ENCODE results near the gene SRM. TPM values are rescaled to one million over a fixed set of nuclear protein-coding genes. Genes with fewer than 3 reads are reported as not detected.

The SRM gene
- total and polyA plus RNA-seq, 2 of the 4 experiments (the other 2 are of a cell fraction): 23.1 to 160 TPM

- no TSS peak for BruUV-seq (replicated peaks)
- no peak for ATAC-seq (ENCODE audit: low read depth)
These were observed 20.3 kb downstream of the SRM start for GRCh38 chr1:11039351-11040104.

More at GRCh38 chr1:11039351-11040104, 20.3 kb downstream of the SRM start:
- ChIA-PET CTCF (no interaction called here), POLR2A (ENCODE audit: unreplicated experiment) (no interaction called here)
- dilution Hi-C loops (cut with HindIII; ENCODE audit: low sequenced_read_pairs, unreplicated experiment): no loop called here
- no peaks in the 10 kb centered on the region for H4K20me1 ChIP-seq (ENCODE audit: insufficient read depth, low read length)
- WGBS, 2 experiments (ENCODE audit: extremely low coverage in 2 of 2, insufficient read length in 1 of 2): 38% methylated on average over 2 of the region's 2 CpGs; no CpG with 5 or more reads in 1 of the 2 experiments
- H3K9ac ChIP-seq (ENCODE audit: low read depth, low read length): no peak overlapping the region
- no peaks in the 10 kb centered on the region for H3K36me3 ChIP-seq (ENCODE audit: control insufficient read depth, insufficient read depth, low read length)
- no peak overlapping the region for H2BK120ac ChIP-seq (ENCODE audit: low read depth, low read length)
- no peak overlapping the region for H3K14ac ChIP-seq (replicated peaks; ENCODE audit: low read depth, low read length)
- H3K4me3 ChIP-seq (ENCODE audit: insufficient read depth, low read depth, low read length): no peak overlapping the region
- H3K4ac ChIP-seq (ENCODE audit: low read depth, low read length): no peak overlapping the region
- H2BK15ac ChIP-seq (ENCODE audit: low read depth, low read length): no peak overlapping the region
- no peak overlapping the region for H3K18ac ChIP-seq (ENCODE audit: low read depth, low read length)
- no peak for DNase-seq
- intact Hi-C loops (cut with micrococcal nuclease): loop anchor here (5.0 kb wide), 2 partner anchors 678 to 853 kb away; no protein-coding TSS in a partner anchor
- H2BK5ac ChIP-seq (ENCODE audit: low read depth, low read length, poor library complexity, severe bottlenecking): peak overlapping the region; percentile 33
- no peak overlapping the region for H2AK9ac ChIP-seq (replicated peaks; ENCODE audit: low read depth, low read length, poor library complexity)
- H2BK20ac ChIP-seq (ENCODE audit: low read depth, low read length): no peak overlapping the region
- H3K4me2 ChIP-seq (ENCODE audit: low read depth, low read length): no peak overlapping the region
- no peak overlapping the region for H4K8ac ChIP-seq (ENCODE audit: low read depth in 2 of 2, low read length in 2 of 2)
- no peaks in the 10 kb centered on the region for H3K9me1 ChIP-seq (ENCODE audit: insufficient read depth, low read length)
- no peak overlapping the region for H2AK5ac ChIP-seq (ENCODE audit: low read depth, low read length)
- H3K56ac ChIP-seq (ENCODE audit: extremely low read depth, insufficient read depth, low read length): no peak overlapping the region
- peaks cover 6% of the 10 kb centered on the region for H3K27me3 ChIP-seq (ENCODE audit: control insufficient read depth, insufficient read depth, low read length)
- H3K27ac ChIP-seq (ENCODE audit: insufficient read depth, low read length): no peak overlapping the region
- TF ChIP-seq CEBPB (IDR thresholded peaks at IDR 0.05; ENCODE audit: low read depth, low read length) (no peak), FOS (IDR thresholded peaks at IDR 0.05; ENCODE audit: low read depth, low read length) (no peak), MXI1 (IDR thresholded peaks at IDR 0.05; ENCODE audit: borderline replicate concordance, low read depth, low read length) (no peak), BHLHE40 (IDR thresholded peaks at IDR 0.05; ENCODE audit: low read depth, low read length) (no peak), USF2 (IDR thresholded peaks at IDR 0.05; ENCODE audit: low read depth, low read length) (no peak), RFX5 (IDR thresholded peaks at IDR 0.05; ENCODE audit: low read depth, low read length) (no peak), MAFK (IDR thresholded peaks at IDR 0.05; ENCODE audit: low read depth, low read length) (no peak), RCOR1 (IDR thresholded peaks at IDR 0.05; ENCODE audit: insufficient replicate concordance, low read length) (no peak), NFE2L2 (IDR thresholded peaks at IDR 0.05; ENCODE audit: low read depth, low read length) (no peak), CTCF (conservative IDR thresholded peaks at IDR 0.05; ENCODE audit: low read depth, low read length) (no peak), SMC3 (IDR thresholded peaks at IDR 0.05; ENCODE audit: low read depth, low read length) (no peak), MAZ (IDR thresholded peaks at IDR 0.05; ENCODE audit: borderline replicate concordance, low read depth, low read length) (no peak), CHD1 (IDR thresholded peaks at IDR 0.05; ENCODE audit: low read depth, low read length) (no peak), RAD21 (IDR thresholded peaks at IDR 0.05; ENCODE audit: low read length) (no peak), ELK1 (IDR thresholded peaks at IDR 0.05; ENCODE audit: borderline replicate concordance, low read depth, low read length) (no peak), POLR2A (IDR thresholded peaks at IDR 0.05; ENCODE audit: low read depth, low read length) (no peak)
- no peaks in the 10 kb centered on the region for H3K9me3 ChIP-seq (ENCODE audit: control insufficient read depth, insufficient read depth, low read length)
- no peaks in the 10 kb centered on the region for H3K4me1 ChIP-seq (ENCODE audit: control insufficient read depth, insufficient read depth, low read length)
- H3K79me1 ChIP-seq (ENCODE audit: low read depth in 1 of 2, low read length in 2 of 2): no peaks in the 10 kb centered on the region
- in situ Hi-C loops (cut with MboI; ENCODE audit: low sequenced_read_pairs): loop anchor here (10.0 kb wide), 1 partner anchor 605 kb away; no protein-coding TSS in a partner anchor
- no peak overlapping the region for H2AFZ ChIP-seq (replicated peaks; ENCODE audit: low read length, poor library complexity)
- H3K23ac ChIP-seq (ENCODE audit: low read depth, low read length): no peak overlapping the region
- H4K91ac ChIP-seq (ENCODE audit: insufficient read depth, low read depth, low read length): no peak overlapping the region
- no peak overlapping the region for H4K5ac ChIP-seq (ENCODE audit: low read depth, low read length)

Measured in IMR-90 (cell line).